Gastrocnemius medialis (tissue), 4 donors: Measurements from ENCODE around the gene FBXL5. TPM values are rescaled to one million over a fixed set of nuclear protein-coding genes. Genes with fewer than 3 reads are reported as not detected.

Experiments
- ATAC-seq, 2 donors: fragments of 150-250 bp; one replicate each; pipeline ENCODE4 v1.9.1; 2016
- DNase-seq, 2 donors: peaks; one replicate each; pipeline ENCODE4 v3.0.0-alpha.2; 2019
- H3K27ac ChIP-seq, 4 donors: fragments of 200-600 bp; sonication (generic); 1 replicate in 1 of 4; 2 replicates in 3 of 4; pipeline ENCODE4 v1.5.1; 2016 to 2018; ENCODE audit warnings: mild to moderate bottlenecking in 2 of 4, moderate library complexity in 1 of 4
- H3K27me3 ChIP-seq, 3 donors: fragments of 200-600 bp; sonication (generic) in 2 of 3; 1 replicate in 1 of 3; 2 replicates in 2 of 3; pipeline versions ENCODE4 v1.5.1 to v1.6.0; 2016 to 2019; ENCODE audit warnings: mild to moderate bottlenecking in 1 of 3, moderate library complexity in 1 of 3
- H3K36me3 ChIP-seq, 2 donors: fragments of 200-600 bp; sonication (generic) in 1 of 2; one replicate each; pipeline ENCODE4 v1.5.1; 2017 to 2018
- H3K4me1 ChIP-seq, 2 donors: fragments of 200-600 bp; sonication (generic) in 1 of 2; one replicate each; pipeline ENCODE4 v1.5.1; 2016 to 2017; ENCODE audit warnings: mild to moderate bottlenecking in 2 of 2
- H3K4me3 ChIP-seq, 4 donors: fragments of 200-600 bp; sonication (generic) in 3 of 4; 1 replicate in 1 of 4; 2 replicates in 3 of 4; pipeline ENCODE4 v1.5.1; 2016 to 2019; ENCODE audit warnings: mild to moderate bottlenecking in 2 of 4
- H3K9me3 ChIP-seq, 3 donors: fragments of 200-600 bp; sonication (generic) in 2 of 3; 1 replicate in 1 of 3; 2 replicates in 2 of 3; pipeline ENCODE4 v1.5.1; 2016 to 2019
- POLR2A ChIP-seq, 2 donors: fragments of 450-650 bp; IDR thresholded peaks; one replicate each; pipeline ENCODE4 v1.6.1; 2017; ENCODE audit warnings: antibody characterized with exemption in 2 of 2, mild to moderate bottlenecking in 2 of 2, moderate library complexity in 2 of 2
- in situ Hi-C, 4 donors: fragments of 200-750 bp; cut with MboI; loops; one replicate each; pipeline versions ENCODE4 v1.15.0 to v1.8.0; 2017; ENCODE audit warnings: low sequenced_read_pairs in 4 of 4
- intact Hi-C: fragments of 100-400 bp; cut with DNase I; formaldehyde crosslinking; loops from one replicate; pipeline ENCODE4 v1.15.1; 2023; ENCODE audit warnings: low total_unique reads
- total RNA-seq, 4 donors: library from RNA; depleted of rRNA; stranded (reverse); fragments of >200 nt; gene quantifications; one replicate each; pipeline versions ENCODE4 v1.1.0 to v1.2.3, GENCODE V29; 2016
- TF ChIP-seq, protein P1 (sequence below), 5 experiments: fragments of 450-650 bp in 3 of 5; fragments of 200-600 bp in 2 of 5; sonication (generic) in 2 of 5; IDR thresholded peaks in 4 of 5; conservative IDR thresholded peaks in 1 of 5; 1 replicate in 4 of 5; 2 replicates in 1 of 5; pipeline ENCODE4 v1.5.1; 2016 to 2019; ENCODE audit warnings: antibody characterized with exemption in 5 of 5, mild to moderate bottlenecking in 3 of 5, moderate library complexity in 3 of 5

FBXL5 gene
- total RNA-seq, 4 donors from 2014 or later = 81.7 to 106 (median 89.8) TPM

DNA sequence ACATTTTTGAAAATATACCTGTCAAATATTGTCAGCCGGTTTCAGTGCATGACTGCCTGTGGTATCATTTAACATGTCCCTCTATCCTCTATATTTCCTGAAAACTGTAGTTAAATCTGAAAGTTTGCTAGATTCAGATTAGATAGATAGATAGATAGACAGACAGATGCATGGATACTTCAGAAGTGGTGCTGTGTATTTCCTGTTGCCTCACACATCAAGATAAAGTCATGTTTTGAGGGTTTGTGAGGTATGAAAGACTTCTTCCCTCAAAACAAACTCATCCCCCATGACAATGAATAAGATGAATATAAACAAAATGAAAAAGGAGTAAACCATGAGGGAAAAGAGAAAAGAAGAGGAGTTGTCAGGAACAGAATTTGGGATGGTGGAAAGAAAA lies 41.7 kb upstream of the FBXL5 start:
- no peak for ATAC-seq
- in situ Hi-C loops = no loop called here
- H3K9me3 ChIP-seq = no peaks in the 10 kb centered on the region

DNA sequence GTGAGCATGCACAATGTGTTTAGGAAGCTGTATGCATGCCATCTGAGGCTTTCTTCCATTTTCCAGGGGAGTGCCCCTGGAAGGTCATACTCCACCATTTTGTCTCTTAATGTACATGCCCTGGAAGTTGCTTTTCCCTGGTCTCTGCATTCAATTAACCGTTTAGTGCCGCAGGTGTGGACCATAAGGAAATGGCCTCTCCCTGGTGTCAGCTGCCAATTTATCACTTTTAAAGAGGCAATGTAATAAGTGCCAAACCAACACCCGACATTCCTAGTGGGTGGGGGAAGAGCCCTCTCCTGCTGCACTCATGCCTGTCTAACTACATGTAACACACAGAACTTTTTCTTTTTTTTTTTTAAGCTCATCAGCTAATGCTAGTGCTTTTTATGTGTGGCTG lies 40.6 kb upstream of the FBXL5 start:
- TF ChIP-seq, protein P1, sequence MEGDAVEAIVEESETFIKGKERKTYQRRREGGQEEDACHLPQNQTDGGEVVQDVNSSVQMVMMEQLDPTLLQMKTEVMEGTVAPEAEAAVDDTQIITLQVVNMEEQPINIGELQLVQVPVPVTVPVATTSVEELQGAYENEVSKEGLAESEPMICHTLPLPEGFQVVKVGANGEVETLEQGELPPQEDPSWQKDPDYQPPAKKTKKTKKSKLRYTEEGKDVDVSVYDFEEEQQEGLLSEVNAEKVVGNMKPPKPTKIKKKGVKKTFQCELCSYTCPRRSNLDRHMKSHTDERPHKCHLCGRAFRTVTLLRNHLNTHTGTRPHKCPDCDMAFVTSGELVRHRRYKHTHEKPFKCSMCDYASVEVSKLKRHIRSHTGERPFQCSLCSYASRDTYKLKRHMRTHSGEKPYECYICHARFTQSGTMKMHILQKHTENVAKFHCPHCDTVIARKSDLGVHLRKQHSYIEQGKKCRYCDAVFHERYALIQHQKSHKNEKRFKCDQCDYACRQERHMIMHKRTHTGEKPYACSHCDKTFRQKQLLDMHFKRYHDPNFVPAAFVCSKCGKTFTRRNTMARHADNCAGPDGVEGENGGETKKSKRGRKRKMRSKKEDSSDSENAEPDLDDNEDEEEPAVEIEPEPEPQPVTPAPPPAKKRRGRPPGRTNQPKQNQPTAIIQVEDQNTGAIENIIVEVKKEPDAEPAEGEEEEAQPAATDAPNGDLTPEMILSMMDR (IDR thresholded peaks at IDR 0.05 in 4 of 5, conservative IDR thresholded peaks at IDR 0.05 in 1 of 5) = no peak
- TF ChIP-seq POLR2A (IDR thresholded peaks at IDR 0.05) = no peak
- DNase-seq (no peak), ATAC-seq (no peak)
- in situ Hi-C loops (no loop called here), intact Hi-C loops (no loop called here)
- no peaks in the 10 kb centered on the region for H3K9me3 ChIP-seq
- no peaks in the 10 kb centered on the region for H3K27me3 ChIP-seq
- H3K4me1 ChIP-seq = no peaks in the 10 kb centered on the region
- no peak overlapping the region for H3K4me3 ChIP-seq
- no peak overlapping the region for H3K27ac ChIP-seq
- H3K36me3 ChIP-seq = no peaks in the 10 kb centered on the region

More for the DNA sequence above, 41.7 kb upstream of the FBXL5 start:
- intact Hi-C loops = no loop called here
- H3K4me1 ChIP-seq = no peaks in the 10 kb centered on the region
- H3K36me3 ChIP-seq = no peaks in the 10 kb centered on the region
- peaks cover 0 to 3% (median 0%) of the 10 kb centered on the region in 3 donors for H3K27me3 ChIP-seq
- no peak overlapping the region for H3K27ac ChIP-seq
- no peak overlapping the region for H3K4me3 ChIP-seq
- no peak for TF ChIP-seq POLR2A (IDR thresholded peaks at IDR 0.05)
- TF ChIP-seq, protein P1 (IDR thresholded peaks at IDR 0.05 in 4 of 5, conservative IDR thresholded peaks at IDR 0.05 in 1 of 5) = no peak
- DNase-seq = no peak

DNA sequence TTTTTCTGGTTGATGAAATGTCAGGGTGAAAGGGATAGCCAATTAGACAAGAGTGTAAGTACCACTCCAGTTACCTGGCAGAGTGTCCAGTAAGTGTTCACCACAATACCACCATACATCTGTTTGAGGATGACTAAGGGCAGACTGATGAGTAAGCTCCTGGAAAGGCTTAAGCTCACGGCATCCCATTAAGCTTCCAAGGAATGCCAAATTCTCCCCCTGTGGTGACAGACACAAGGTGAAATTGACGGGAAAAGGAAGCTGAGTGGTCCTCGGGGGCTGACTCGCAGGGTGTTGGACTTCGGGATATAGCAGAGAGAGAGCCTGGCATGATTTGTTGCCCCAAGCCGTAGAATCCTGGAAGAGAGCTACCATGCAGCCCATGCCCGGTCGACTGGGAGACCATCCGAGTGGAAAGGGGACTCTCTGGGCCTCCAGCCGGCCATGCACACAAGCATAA lies 40.1 kb upstream of the FBXL5 start:
- Histone ChIP-seq H3K9me3 (no peaks in the 10 kb centered on the region), H3K4me3 (no peak overlapping the region), H3K27me3 (no peaks in the 10 kb centered on the region), H3K36me3 (no peaks in the 10 kb centered on the region), H3K27ac (no peak overlapping the region), H3K4me1 (no peaks in the 10 kb centered on the region)
- ATAC-seq = no peak
- TF ChIP-seq POLR2A (IDR thresholded peaks at IDR 0.05) = no peak
- TF ChIP-seq, protein P1 (IDR thresholded peaks at IDR 0.05 in 4 of 5, conservative IDR thresholded peaks at IDR 0.05 in 1 of 5) = no peak
- in situ Hi-C loops = no loop called here
- DNase-seq = no peak
- intact Hi-C loops = no loop called here

DNA sequence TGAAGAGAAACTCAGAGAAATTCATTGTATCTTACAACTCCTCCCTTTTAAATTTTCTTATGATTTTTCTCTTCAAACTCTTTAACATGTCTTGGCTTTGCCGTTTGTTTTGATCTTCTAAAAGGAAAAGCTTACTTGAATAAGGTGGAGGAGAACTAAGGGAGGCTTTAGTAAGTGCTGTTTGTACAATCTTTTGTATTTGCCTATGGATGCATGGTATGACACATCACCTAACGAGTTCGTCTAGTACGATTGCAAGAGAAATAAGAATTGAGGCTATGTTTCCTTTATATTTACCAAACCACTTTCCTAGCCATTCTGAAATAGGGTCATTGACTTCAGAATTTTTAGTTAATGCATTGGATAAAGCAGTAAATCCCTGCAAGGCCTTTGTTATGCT lies 39.3 kb upstream of the FBXL5 start:
- no peak for ATAC-seq
- TF ChIP-seq, protein P1 (IDR thresholded peaks at IDR 0.05 in 4 of 5, conservative IDR thresholded peaks at IDR 0.05 in 1 of 5) = no peak
- no peak for TF ChIP-seq POLR2A (IDR thresholded peaks at IDR 0.05)
- in situ Hi-C loops (no loop called here), intact Hi-C loops (no loop called here)
- no peak overlapping the region for H3K4me3 ChIP-seq
- H3K27ac ChIP-seq = no peak overlapping the region
- DNase-seq = no peak
- H3K9me3 ChIP-seq = no peaks in the 10 kb centered on the region
- H3K36me3 ChIP-seq = no peaks in the 10 kb centered on the region
- no peaks in the 10 kb centered on the region for H3K4me1 ChIP-seq
- H3K27me3 ChIP-seq = no peaks in the 10 kb centered on the region

DNA sequence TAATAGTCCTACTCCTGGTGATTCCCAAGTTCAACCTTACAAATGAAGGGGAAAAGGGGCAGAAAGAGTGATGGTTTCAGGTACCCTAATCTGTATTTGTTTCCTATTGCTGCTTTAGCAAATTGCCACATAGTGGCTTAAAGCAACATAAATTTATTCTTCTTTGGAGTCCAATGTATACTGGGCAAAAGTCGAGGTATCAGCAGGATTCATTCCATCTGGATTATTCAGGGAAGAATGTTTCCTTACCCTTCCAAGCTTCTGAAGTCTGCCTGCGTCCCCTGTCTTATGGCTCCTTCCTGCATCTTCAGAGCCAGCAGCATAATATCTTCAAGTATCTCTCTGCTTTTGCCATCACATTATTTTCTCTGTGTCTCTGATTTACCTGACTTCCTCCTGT lies 37.4 kb upstream of the FBXL5 start:
- in situ Hi-C loops = no loop called here
- no peak overlapping the region for H3K27ac ChIP-seq
- TF ChIP-seq, protein P1 (IDR thresholded peaks at IDR 0.05 in 4 of 5, conservative IDR thresholded peaks at IDR 0.05 in 1 of 5) = no peak
- no peak for TF ChIP-seq POLR2A (IDR thresholded peaks at IDR 0.05)

More for the DNA sequence above, 37.4 kb upstream of the FBXL5 start:
- Histone ChIP-seq H3K9me3 (no peaks in the 10 kb centered on the region), H3K4me3 (no peak overlapping the region), H3K27me3 (no peaks in the 10 kb centered on the region), H3K4me1 (no peaks in the 10 kb centered on the region), H3K36me3 (peaks cover 0 to 2% of the 10 kb centered on the region in 2 donors)
- intact Hi-C loops = no loop called here
- DNase-seq (no peak), ATAC-seq (no peak)
